Endothelial cell of umbilical vein (primary cell): ENCODE data around the gene STXBP2. TPM values are rescaled to one million over a fixed set of nuclear protein-coding genes. Genes with fewer than 3 reads are reported as not detected.

Source experiments
- BruUV-seq: library from RNA; stranded (reverse); fragments of 400-500 nt; replicated peaks from 2 replicates; lab custom pipeline; 2021; lab: Mats Ljungman, UMichigan
- CTCF ChIA-PET: fragments of 300-600, 350-600 bp; sonication (Branson Sonifier 250); formaldehyde crosslinking; loops from one replicate; lab custom pipeline; 2021; ENCODE audit warnings: antibody characterized with exemption, inconsistent platforms; lab: Charles Lee
- POLR2A ChIA-PET: fragments of 300-600, 350-600 bp; sonication (Branson Sonifier 250); formaldehyde crosslinking; loops from one replicate; lab custom pipeline; 2021; ENCODE audit warnings: antibody characterized with exemption, inconsistent platforms; lab: Charles Lee
- DNase-seq: peaks from one replicate; pipeline ENCODE4 v3.0.0-alpha.2; 2011; ENCODE audit warnings: low read depth, low spot score
- FAIRE-seq: peaks from 2 replicates; lab custom pipeline; 2011; peaks lifted over from hg19 to GRCh38; lab: Jason Lieb, UNC
- H2AFZ ChIP-seq: 2 replicates; pipeline ENCODE4 v1.6.0; 2012; ENCODE audit warnings: low read depth, low read length, control low read depth, inconsistent platforms
- H3K27ac ChIP-seq: 2 replicates; pipeline ENCODE4 v1.5.1; 2011; ENCODE audit warnings: low read depth, mild to moderate bottlenecking, control low read depth, low read length, moderate library complexity; ENCODE audit not compliant: insufficient read depth
- H3K27me3 ChIP-seq, 2 experiments: 2 replicates each; pipeline versions ENCODE4 v1.6.0 to v1.6.1; 2011; ENCODE audit warnings: low read length in 2 of 2, mixed read lengths in 1 of 2; ENCODE audit not compliant: control insufficient read depth in 2 of 2, insufficient read depth in 2 of 2
- H3K36me3 ChIP-seq, 2 experiments: 2 replicates in 1 of 2; 3 replicates in 1 of 2; pipeline ENCODE4 v1.5.1; 2011; ENCODE audit warnings: low read length in 2 of 2, mild to moderate bottlenecking in 1 of 2, moderate library complexity in 1 of 2; ENCODE audit not compliant: control insufficient read depth in 2 of 2, insufficient read depth in 2 of 2; ENCODE audit errors: extremely low read depth in 1 of 2
- H3K4me1 ChIP-seq: 3 replicates; pipeline ENCODE4 v1.5.1; 2011; ENCODE audit warnings: mild to moderate bottlenecking, low read length; ENCODE audit not compliant: control insufficient read depth, insufficient read depth; ENCODE audit errors: extremely low read depth
- H3K4me2 ChIP-seq: 2 replicates; pipeline ENCODE4 v1.6.1; 2011; ENCODE audit warnings: low read length, control low read depth, mixed read lengths; ENCODE audit not compliant: insufficient read depth
- H3K4me3 ChIP-seq, 3 experiments: fragments of 200-600 bp in 1 of 3; sonication (generic), shearing (Covaris generic) in 1 of 3; replicated peaks in 1 of 3; 2 replicates each; pipeline ENCODE4 v1.5.1; 2011 to 2016; ENCODE audit warnings: control low read depth in 3 of 3, low read length in 3 of 3, mild to moderate bottlenecking in 2 of 3, inconsistent platforms in 1 of 3, low read depth in 1 of 3, moderate library complexity in 1 of 3; ENCODE audit not compliant: insufficient read depth in 1 of 3
- H3K79me2 ChIP-seq: 2 replicates; pipeline ENCODE4 v1.6.0; 2012; ENCODE audit warnings: low read length, inconsistent platforms; ENCODE audit not compliant: control insufficient read depth, insufficient read depth
- H3K9ac ChIP-seq: replicated peaks from 2 replicates; pipeline ENCODE3; 2011; ENCODE audit warnings: low read length, control low read depth; ENCODE audit not compliant: insufficient read depth; ENCODE audit errors: extremely low read depth
- H3K9me1 ChIP-seq: replicated peaks from 3 replicates; pipeline ENCODE4 v1.6.0; 2011; ENCODE audit warnings: mild to moderate bottlenecking, low read length; ENCODE audit not compliant: control insufficient read depth, insufficient read depth; ENCODE audit errors: extremely low read depth
- H3K9me3 ChIP-seq: replicated peaks from 2 replicates; pipeline ENCODE4 v1.5.1; 2012; ENCODE audit warnings: low read length, inconsistent platforms; ENCODE audit not compliant: control insufficient read depth, insufficient read depth
- H4K20me1 ChIP-seq: replicated peaks from 2 replicates; pipeline ENCODE3; 2011; ENCODE audit warnings: mild to moderate bottlenecking, low read length; ENCODE audit not compliant: control insufficient read depth, insufficient read depth; ENCODE audit errors: extremely low read depth
- EZH2 ChIP-seq: IDR thresholded peaks from 2 replicates; pipeline ENCODE4 v1.6.1; 2012; ENCODE audit warnings: borderline replicate concordance, low read depth, mild to moderate bottlenecking, moderate library complexity, low read length, inconsistent platforms; ENCODE audit not compliant: severe bottlenecking
- FOS ChIP-seq: IDR thresholded peaks from 2 replicates; pipeline ENCODE4 v1.6.1; 2011; ENCODE audit warnings: mild to moderate bottlenecking, low read length, moderate library complexity, borderline replicate concordance; ENCODE audit not compliant: insufficient read depth
- GATA2 ChIP-seq: IDR thresholded peaks from 2 replicates; pipeline ENCODE4 v1.7.0; 2011; ENCODE audit warnings: low read depth, mild to moderate bottlenecking, moderate library complexity, mixed read lengths, low read length; ENCODE audit not compliant: insufficient read length, insufficient read depth
- JUN ChIP-seq: IDR thresholded peaks from 2 replicates; pipeline ENCODE4 v1.6.1; 2011; ENCODE audit warnings: borderline replicate concordance, low read depth; ENCODE audit not compliant: insufficient read length, insufficient read depth
- MYC ChIP-seq: IDR thresholded peaks from one replicate; pipeline ENCODE4 v1.6.1; 2011; ENCODE audit warnings: mild to moderate bottlenecking, low read depth, low read length
- POLR2A ChIP-seq: IDR thresholded peaks from 2 replicates; pipeline ENCODE4 v1.6.1; 2012; ENCODE audit warnings: low read depth, mild to moderate bottlenecking, control low read depth, low read length
- POLR2AphosphoS5 ChIP-seq: IDR thresholded peaks from 2 replicates; pipeline ENCODE4 v1.6.1; 2012; ENCODE audit warnings: low read depth, mild to moderate bottlenecking, control low read depth, low read length, moderate library complexity; ENCODE audit not compliant: insufficient read depth
- dilution Hi-C: fragments of 300-500 bp; cut with MboI; formaldehyde crosslinking; loops from one replicate; pipeline ENCODE4 v1.15.0; 2019; ENCODE audit warnings: low sequenced_read_pairs; ENCODE audit not compliant: extremely low pct_ligation_motif_present
- intact Hi-C: fragments of 100-400 bp; cut with micrococcal nuclease; formaldehyde crosslinking; loops from one replicate; pipeline ENCODE4 v1.10.0; 2022
- polyA plus RNA-seq, 4 experiments: library from polyadenylated mRNA; depleted of rRNA in 3 of 4; stranded (reverse) in 3 of 4; unstranded in 1 of 4; fragments of >200 nt; gene quantifications; 2 replicates each; pipeline versions ENCODE4 v1.2.1 to v1.2.3, GENCODE V29; 2011 to 2012; ENCODE audit warnings: missing spikeins in 1 of 4
- total RNA-seq: library from RNA; stranded (reverse); gene quantifications from 2 replicates; pipeline ENCODE4 v1.2.3, GENCODE V29; 2021
- TF ChIP-seq, protein P1 (sequence below): IDR thresholded peaks from 2 replicates; pipeline ENCODE4 v1.6.1; 2011; ENCODE audit not compliant: insufficient read depth, insufficient read length
- TF ChIP-seq, protein P2 (sequence below), 2 donors: IDR thresholded peaks; 1 replicate in 1 of 2; 2 replicates in 1 of 2; pipeline ENCODE4 v1.5.1; 2011; ENCODE audit warnings: low read length in 2 of 2, mild to moderate bottlenecking in 2 of 2, moderate library complexity in 2 of 2, control low read depth in 1 of 2, inconsistent platforms in 1 of 2, low read depth in 1 of 2; ENCODE audit not compliant: insufficient read depth in 1 of 2; ENCODE audit errors: extremely low read depth in 1 of 2

The STXBP2 gene
- total and polyA plus RNA-seq, 2 donors (not counting 3 experiments of a cell fraction or from before 2014, with no cell fraction given): 70.0 to 105 TPM

DNA sequence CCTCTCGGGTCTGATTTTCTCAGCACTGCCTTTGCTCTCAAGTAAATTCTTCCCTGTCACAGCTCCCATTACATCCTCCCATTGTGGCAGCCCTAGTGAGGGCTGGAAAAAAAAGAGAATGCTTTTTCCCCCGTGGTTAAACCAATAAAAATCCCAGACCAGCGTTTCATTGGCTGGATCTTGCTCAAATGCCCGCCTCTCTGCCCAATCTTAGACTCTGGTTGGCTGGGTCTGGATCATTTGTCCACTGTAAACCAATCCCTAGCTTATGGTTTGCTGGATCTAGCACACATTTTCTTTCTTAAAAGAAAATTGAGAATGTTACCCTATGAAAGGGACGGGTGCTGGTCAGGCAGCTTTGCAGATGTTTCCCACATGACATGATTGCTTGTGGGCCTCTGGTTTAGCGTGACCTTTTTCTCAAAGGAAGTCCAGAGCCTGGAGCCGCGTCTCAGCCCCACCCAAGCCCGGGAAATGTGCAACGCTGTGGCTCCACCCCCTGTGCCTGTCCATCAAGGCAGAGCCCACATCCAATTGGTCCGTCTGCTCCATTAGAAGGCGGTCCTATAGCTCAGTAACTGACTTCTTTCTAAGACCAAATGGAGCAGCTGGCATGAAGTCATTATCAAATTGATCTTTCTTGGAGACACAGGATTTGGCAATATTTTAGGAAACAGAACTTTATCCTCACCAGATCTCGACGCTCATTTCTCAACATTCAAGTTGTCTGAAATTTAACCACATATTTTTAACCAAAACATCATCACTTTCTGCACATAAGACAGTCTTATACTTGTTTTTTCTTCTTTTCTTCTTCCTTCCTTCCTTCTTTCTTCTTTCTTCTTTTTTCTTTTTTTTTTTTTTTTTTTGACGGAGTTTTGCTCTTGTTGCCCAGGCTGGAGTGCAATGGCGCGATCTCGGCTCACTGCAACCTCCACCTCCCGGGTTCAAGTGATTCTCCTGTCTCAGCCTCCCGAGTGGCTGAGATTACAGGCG, 37.4 kb downstream of the STXBP2 start:
- H3K79me2 ChIP-seq: no peaks in the 10 kb centered on the region
- FAIRE-seq: peak; percentile 21
- BruUV-seq: no TSS peak
- dilution Hi-C loops (no loop called here), intact Hi-C loops (no loop called here)
- peaks cover 8 to 12% of the 10 kb centered on the region in 2 experiments for H3K27me3 ChIP-seq
- TF ChIP-seq, protein P1, sequence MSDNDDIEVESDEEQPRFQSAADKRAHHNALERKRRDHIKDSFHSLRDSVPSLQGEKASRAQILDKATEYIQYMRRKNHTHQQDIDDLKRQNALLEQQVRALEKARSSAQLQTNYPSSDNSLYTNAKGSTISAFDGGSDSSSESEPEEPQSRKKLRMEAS: no peak
- TF ChIP-seq EZH2 (no peak), FOS (no peak), GATA2 (no peak), POLR2A (no peak), MYC (no peak), JUN (no peak), POLR2AphosphoS5 (no peak)
- TF ChIP-seq, protein P2, sequence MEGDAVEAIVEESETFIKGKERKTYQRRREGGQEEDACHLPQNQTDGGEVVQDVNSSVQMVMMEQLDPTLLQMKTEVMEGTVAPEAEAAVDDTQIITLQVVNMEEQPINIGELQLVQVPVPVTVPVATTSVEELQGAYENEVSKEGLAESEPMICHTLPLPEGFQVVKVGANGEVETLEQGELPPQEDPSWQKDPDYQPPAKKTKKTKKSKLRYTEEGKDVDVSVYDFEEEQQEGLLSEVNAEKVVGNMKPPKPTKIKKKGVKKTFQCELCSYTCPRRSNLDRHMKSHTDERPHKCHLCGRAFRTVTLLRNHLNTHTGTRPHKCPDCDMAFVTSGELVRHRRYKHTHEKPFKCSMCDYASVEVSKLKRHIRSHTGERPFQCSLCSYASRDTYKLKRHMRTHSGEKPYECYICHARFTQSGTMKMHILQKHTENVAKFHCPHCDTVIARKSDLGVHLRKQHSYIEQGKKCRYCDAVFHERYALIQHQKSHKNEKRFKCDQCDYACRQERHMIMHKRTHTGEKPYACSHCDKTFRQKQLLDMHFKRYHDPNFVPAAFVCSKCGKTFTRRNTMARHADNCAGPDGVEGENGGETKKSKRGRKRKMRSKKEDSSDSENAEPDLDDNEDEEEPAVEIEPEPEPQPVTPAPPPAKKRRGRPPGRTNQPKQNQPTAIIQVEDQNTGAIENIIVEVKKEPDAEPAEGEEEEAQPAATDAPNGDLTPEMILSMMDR (IDR thresholded peaks at IDR 0.05; ENCODE audit: extremely low read depth in 1 of 2, insufficient read depth in 1 of 2, low read depth in 1 of 2, low read length in 2 of 2): no peak
- H3K27ac ChIP-seq: no peak overlapping the region
- H4K20me1 ChIP-seq: no peaks in the 10 kb centered on the region
- peak overlapping the region; percentile 64 for H2AFZ ChIP-seq
- no peaks in the 10 kb centered on the region for H3K9me3 ChIP-seq
- ChIA-PET CTCF (interaction anchor here (1.0 to 3.2 kb wide), 2 partner anchors 22 to 106 kb away, joined by 4 to 24 read pairs; no protein-coding TSS in a partner anchor), POLR2A (no interaction called here)
- peak; percentile 60 for DNase-seq
- no peaks in the 10 kb centered on the region for H3K9me1 ChIP-seq
- H3K9ac ChIP-seq: no peak overlapping the region
- H3K4me1 ChIP-seq: no peaks in the 10 kb centered on the region
- H3K4me2 ChIP-seq: no peak overlapping the region
- H3K36me3 ChIP-seq: no peaks in the 10 kb centered on the region
- no peak overlapping the region for H3K4me3 ChIP-seq
